BLaER1 treated with 17β-estradiol and CSF1 and Interleukin-3, amounts not matched to agents 10 nM and 100 nM (cell line): ENCODE data around the gene ZNF43.
A peak's percentile ranks its signal among the peaks of the same experiment; 100 is the strongest.
"Not testable (repeated sequence)": the region's sequence is repeated elsewhere in the genome, so short reads cannot be mapped to it uniquely, and the experiment has no call there.

Experiments used
- H3K27ac ChIP-seq, 11 experiments: shearing (Covaris generic); formaldehyde crosslinking; 2 replicates each; pipeline ENCODE4 v1.8.1; 2022
- H3K27me3 ChIP-seq, 11 experiments: shearing (Covaris generic); formaldehyde crosslinking; 2 replicates each; pipeline ENCODE4 v1.8.1; 2022
- H3K36me3 ChIP-seq, 11 experiments: shearing (Covaris generic); formaldehyde crosslinking; 2 replicates each; pipeline ENCODE4 v1.8.1; 2022
- H3K4me1 ChIP-seq, 10 experiments: shearing (Covaris generic); formaldehyde crosslinking; 2 replicates each; pipeline ENCODE4 v1.8.1; 2022
- H3K4me2 ChIP-seq, 11 experiments: shearing (Covaris generic); formaldehyde crosslinking; 2 replicates each; pipeline ENCODE4 v1.8.1; 2022
- H3K4me3 ChIP-seq, 10 experiments: shearing (Covaris generic); formaldehyde crosslinking; 2 replicates each; pipeline ENCODE4 v1.8.1; 2022
- H3K9ac ChIP-seq, 11 experiments: shearing (Covaris generic); formaldehyde crosslinking; 2 replicates each; pipeline ENCODE4 v1.8.1; 2022
- H3K9me3 ChIP-seq, 11 experiments: shearing (Covaris generic); formaldehyde crosslinking; replicated peaks in 1 of 11; 2 replicates each; pipeline ENCODE4 v1.8.1; 2022
- H4K20me1 ChIP-seq, 11 experiments: shearing (Covaris generic); formaldehyde crosslinking; 2 replicates each; pipeline ENCODE4 v1.8.1; 2022
- Cebpa-rat ChIP-seq, 11 experiments: shearing (Covaris generic); IDR thresholded peaks; 2 replicates each; pipeline ENCODE4 v1.8.1; 2022

The ZNF43 gene

DNA sequence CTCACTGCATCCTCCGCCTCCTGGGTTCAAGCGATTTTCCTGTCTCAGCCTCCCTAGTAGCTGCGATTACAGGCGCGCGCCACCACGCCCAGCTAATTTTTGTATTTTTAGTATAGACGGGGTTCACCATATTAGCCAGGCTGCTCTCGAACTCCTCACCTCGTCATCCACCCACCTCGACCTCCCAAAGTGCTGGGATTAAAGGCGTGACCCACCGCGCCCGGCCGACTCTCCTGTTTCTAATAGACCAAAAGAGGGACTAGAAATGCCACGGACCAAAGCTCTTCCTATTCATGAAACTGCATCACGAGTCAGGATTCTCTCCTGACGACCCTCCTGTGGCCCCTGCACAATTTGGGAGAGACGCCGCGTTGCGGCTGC lies 563 bp downstream of the ZNF43 start:
- no peaks in the 10 kb centered on the region for H3K27me3 ChIP-seq
- peaks cover 5 to 13% (median 10%) of the 10 kb centered on the region in 10 experiments; a peak in 19 of 20 replicates for H3K4me1 ChIP-seq
- peak overlapping the region; percentile 60 to 79 (median 71) for H3K4me2 ChIP-seq
- TF ChIP-seq Cebpa-rat (IDR thresholded peaks at IDR 0.05): no peak
- peaks cover 52 to 79% (median 73%) of the 10 kb centered on the region in 11 experiments for H3K36me3 ChIP-seq
- H3K9ac ChIP-seq: peak overlapping the region; percentile 83 to 99 (median 96)
- H4K20me1 ChIP-seq: peaks cover 0 to 11% (median 0%) of the 10 kb centered on the region in 11 experiments; a peak in 2 of 22 replicates
- peak overlapping the region; percentile 64 to 95 (median 82) for H3K4me3 ChIP-seq
- H3K9me3 ChIP-seq: peaks cover 46 to 51% (median 50%) of the 10 kb centered on the region in 11 experiments
- H3K27ac ChIP-seq: peak overlapping the region; percentile 74 to 99 (median 96)

DNA sequence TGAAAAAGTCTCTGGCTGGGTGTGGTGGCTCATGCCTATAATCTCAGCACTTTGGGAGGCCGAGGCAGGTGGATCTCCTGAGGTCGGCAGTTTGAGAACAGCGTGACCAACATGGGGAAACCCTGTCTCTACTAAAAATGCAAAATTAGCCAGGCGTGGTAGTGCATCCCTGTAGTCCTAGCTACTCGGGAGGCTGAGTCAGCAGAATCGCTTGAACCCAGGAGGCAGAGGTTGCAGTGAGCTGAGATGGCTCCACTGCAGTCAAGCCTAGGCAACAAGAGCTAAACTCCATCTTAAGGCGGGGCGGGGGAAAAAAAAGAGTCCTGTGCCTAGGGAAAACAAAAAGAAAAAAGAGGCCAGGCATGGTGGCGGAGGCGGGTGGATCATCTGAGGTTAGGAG lies 2.2 kb downstream of the ZNF43 start:
- H3K4me1 ChIP-seq: peaks cover 5 to 13% (median 10%) of the 10 kb centered on the region in 10 experiments; a peak in 19 of 20 replicates
- no peak for TF ChIP-seq Cebpa-rat (IDR thresholded peaks at IDR 0.05)
- H3K4me3 ChIP-seq: peak overlapping the region in 9 of 10 experiments; percentile 9 to 95 (median 79); a peak in 13 of 20 replicates
- peaks cover 56 to 79% (median 73%) of the 10 kb centered on the region in 11 experiments for H3K36me3 ChIP-seq
- H3K27me3 ChIP-seq: no peaks in the 10 kb centered on the region
- no peak overlapping the region for H3K27ac ChIP-seq
- no peak overlapping the region for H3K9ac ChIP-seq
- peaks cover 62 to 68% (median 67%) of the 10 kb centered on the region in 11 experiments for H3K9me3 ChIP-seq
- peaks cover 0 to 5% (median 0%) of the 10 kb centered on the region in 11 experiments; a peak in 1 of 22 replicates for H4K20me1 ChIP-seq
- H3K4me2 ChIP-seq: no peak overlapping the region

DNA sequence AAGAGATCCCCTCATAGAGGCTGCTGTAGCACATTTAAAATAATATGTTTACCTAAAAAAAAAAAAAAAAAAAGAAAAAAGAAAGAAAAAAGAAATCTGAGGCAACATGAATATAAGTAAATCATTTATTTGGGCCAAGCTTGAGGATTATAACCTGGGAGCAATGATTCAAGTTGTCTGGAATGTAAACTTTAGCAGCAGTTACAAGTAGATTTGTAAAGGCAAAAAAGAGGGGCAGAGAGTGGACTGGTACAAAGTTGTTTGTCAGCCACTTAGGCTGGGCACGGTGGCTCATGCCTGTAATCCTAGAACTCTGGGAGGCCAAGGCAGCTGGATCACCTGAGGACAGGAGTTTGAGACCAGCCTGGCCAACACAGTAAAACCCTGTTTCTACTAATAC lies 11.3 kb downstream of the ZNF43 start:
- Histone ChIP-seq H3K4me3 (peak overlapping the region in 4 of 10 experiments; percentile 9 to 44 (median 20); a peak in 4 of 20 replicates), H4K20me1 (no peaks in the 10 kb centered on the region), H3K4me2 (no peak overlapping the region), H3K4me1 (no peaks in the 10 kb centered on the region), H3K9me3 (peaks cover 100% of the 10 kb centered on the region in 11 experiments), H3K36me3 (peaks cover 99 to 100% (median 100%) of the 10 kb centered on the region in 11 experiments), H3K27me3 (no peaks in the 10 kb centered on the region; a peak in 1 of 22 replicates), H3K9ac (no peak overlapping the region), H3K27ac (no peak overlapping the region)
- TF ChIP-seq Cebpa-rat (IDR thresholded peaks at IDR 0.05): no peak

DNA sequence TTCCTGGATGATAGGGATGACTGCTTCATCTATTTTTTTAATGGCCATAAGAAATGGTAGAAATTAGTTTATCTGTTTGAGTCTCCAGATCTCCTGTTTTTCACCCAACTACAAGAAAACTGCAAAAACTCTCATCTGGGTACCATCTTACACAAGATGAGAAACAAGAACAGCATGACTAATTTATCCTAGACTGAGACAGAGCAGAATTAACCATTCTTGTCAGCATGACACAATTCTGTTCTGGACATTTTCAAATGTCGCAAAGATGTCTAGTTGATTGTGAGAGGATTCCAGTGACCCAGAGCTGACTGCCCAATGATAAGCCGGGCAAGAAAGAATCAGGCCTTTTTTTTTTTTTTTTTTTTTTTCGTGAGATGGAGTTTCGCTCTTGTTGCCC lies 12.8 kb downstream of the ZNF43 start:
- Histone ChIP-seq H3K36me3 (peaks cover 99 to 100% (median 100%) of the 10 kb centered on the region in 11 experiments), H3K4me3 (0 out of 20 replicates have a peak overlapping the region, but pooled peaks of 1 of the 10 experiments have one; percentile 28), H3K27ac (no peak overlapping the region), H3K9ac (no peak overlapping the region), H3K4me1 (no peaks in the 10 kb centered on the region), H4K20me1 (no peaks in the 10 kb centered on the region), H3K27me3 (no peaks in the 10 kb centered on the region; a peak in 1 of 22 replicates), H3K9me3 (peaks cover 100% of the 10 kb centered on the region in 11 experiments), H3K4me2 (no peak overlapping the region)
- TF ChIP-seq Cebpa-rat (IDR thresholded peaks at IDR 0.05): no peak

DNA sequence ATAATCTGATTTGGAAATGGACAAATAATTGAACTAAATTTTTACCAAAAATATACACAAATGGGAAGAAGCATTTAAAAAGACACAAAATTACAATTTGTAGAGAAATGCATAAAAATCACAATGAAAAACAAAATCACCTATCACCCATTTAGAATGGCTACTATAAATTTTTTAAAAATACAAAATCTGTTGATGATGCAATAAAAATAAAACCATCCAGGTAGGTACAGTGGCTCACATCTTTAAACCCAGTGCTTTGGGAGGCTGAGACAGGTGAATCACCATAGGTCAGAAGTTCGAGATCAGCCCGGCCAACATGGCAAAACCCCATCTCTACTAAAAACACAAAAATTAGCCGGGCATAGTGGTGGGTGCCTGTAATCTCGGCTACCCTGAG lies 23.5 kb downstream of the ZNF43 start:
- H3K27me3 ChIP-seq: peaks cover 0 to 6% (median 0%) of the 10 kb centered on the region in 11 experiments; a peak in 1 of 22 replicates
- no peak overlapping the region for H3K9ac ChIP-seq
- peaks cover 97 to 100% (median 100%) of the 10 kb centered on the region in 11 experiments for H3K9me3 ChIP-seq
- peak overlapping the region in 9 of 10 experiments; percentile 33 to 46 (median 40); a peak in 12 of 20 replicates for H3K4me3 ChIP-seq
- H3K4me2 ChIP-seq: no peak overlapping the region
- H3K27ac ChIP-seq: no peak overlapping the region
- TF ChIP-seq Cebpa-rat (IDR thresholded peaks at IDR 0.05): peak in 2 of 11 experiments; percentile 35 to 65; a peak in 2 of 22 replicates
- peaks cover 97 to 100% (median 99%) of the 10 kb centered on the region in 11 experiments for H3K36me3 ChIP-seq
- no peaks in the 10 kb centered on the region for H3K4me1 ChIP-seq
- no peaks in the 10 kb centered on the region for H4K20me1 ChIP-seq

DNA sequence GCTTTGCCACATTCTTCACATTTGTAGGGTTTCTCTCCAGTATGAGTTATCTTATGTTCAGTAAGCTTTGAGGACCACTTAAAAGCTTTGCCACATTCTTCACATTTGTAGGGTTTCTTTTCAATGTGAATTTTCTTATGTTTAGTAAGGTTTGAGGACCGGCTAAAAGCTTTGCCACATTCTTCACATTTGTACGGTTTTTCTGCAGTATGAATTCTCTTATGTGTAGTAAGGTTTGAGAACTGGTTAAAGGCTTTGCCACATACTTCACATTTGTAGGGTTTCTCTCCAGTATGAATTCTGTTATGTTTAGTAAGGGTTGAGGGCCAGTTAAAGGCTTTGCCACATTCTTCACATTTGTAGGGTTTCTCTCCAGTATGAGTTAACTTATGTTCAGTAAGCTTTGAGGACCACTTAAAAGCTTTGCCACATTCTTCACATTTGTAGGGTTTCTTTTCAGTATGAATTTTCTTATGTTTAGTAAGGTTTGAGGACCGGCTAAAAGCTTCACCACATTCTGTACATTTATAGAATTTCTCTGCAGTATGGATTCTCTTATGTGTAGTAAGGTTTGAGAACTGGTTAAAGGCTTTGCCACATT lies 27.5 kb downstream of the ZNF43 start:
- H4K20me1 ChIP-seq, H3K27me3 ChIP-seq, H3K4me1 ChIP-seq, H3K4me2 ChIP-seq, H3K27ac ChIP-seq, H3K9ac ChIP-seq: not testable (repeated sequence)
- H3K36me3 ChIP-seq: peaks cover 89 to 100% (median 97%) of the 10 kb centered on the region in 11 experiments
- H3K4me3 ChIP-seq: peak overlapping the region; percentile 7 to 55 (median 32); a peak in 16 of 20 replicates
- H3K9me3 ChIP-seq: peaks cover 100% of the 10 kb centered on the region in 11 experiments

DNA sequence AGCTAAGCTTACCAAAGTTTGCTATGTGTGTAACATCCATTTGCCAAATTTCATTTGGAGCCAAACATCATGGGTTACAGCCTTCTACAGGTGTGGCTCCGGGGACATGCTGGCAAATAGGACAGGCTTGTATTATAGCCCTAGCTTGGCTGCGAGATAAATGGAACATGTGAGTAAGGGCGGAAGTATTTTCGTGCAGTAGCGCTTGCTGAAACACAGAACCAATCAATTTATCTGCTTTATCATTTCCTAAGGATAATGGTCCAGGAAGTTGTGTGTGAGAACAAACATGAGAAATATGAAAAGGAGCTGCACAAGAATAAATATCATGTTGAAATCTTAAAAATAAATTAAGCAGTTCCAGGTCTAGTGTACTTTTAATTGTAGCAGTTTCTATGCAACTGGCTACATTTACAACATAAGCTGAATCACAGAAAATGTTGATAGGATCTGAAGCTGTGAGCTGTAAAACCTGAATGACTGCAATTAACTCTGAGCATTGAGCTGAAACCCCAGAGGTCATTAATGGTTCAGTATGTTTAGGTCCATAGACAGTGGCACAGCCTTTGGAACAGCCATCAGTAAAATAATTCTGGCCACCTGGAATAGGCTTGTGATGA lies 46.4 kb downstream of the ZNF43 start:
- Histone ChIP-seq H4K20me1 (no peaks in the 10 kb centered on the region), H3K27me3 (no peaks in the 10 kb centered on the region), H3K4me1 (peaks cover 0 to 10% (median 0%) of the 10 kb centered on the region in 10 experiments; a peak in 4 of 20 replicates), H3K4me3 (no peak overlapping the region), H3K9ac (no peak overlapping the region), H3K9me3 (peaks cover 53 to 97% (median 78%) of the 10 kb centered on the region in 11 experiments; a peak in 21 of 22 replicates), H3K4me2 (no peak overlapping the region), H3K27ac (no peak overlapping the region), H3K36me3 (no peaks in the 10 kb centered on the region)
- no peak for TF ChIP-seq Cebpa-rat (IDR thresholded peaks at IDR 0.05)

DNA sequence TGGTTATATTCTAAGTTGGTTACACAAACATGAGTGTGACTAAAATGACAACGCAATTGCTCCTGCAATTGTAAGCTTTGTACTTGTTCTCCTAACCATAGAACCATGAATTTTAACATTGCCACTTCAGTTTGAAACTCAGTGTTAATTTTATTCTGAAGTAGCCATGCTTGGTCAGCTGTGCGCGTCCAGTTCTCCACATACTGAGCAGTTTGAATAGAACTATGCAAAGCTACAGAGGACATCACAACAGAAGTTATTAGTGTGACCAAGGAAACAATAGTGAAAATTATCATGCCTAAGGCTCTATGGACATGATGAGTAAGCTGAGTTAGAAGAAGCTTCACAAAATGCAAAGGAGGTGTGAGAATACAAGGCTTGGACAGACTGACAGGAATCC lies 49.0 kb downstream of the ZNF43 start:
- Histone ChIP-seq H3K4me3 (no peak overlapping the region), H3K27me3 (no peaks in the 10 kb centered on the region), H3K4me1 (peaks cover 0 to 10% (median 0%) of the 10 kb centered on the region in 10 experiments; a peak in 4 of 20 replicates), H3K27ac (no peak overlapping the region), H3K9me3 (peaks cover 53 to 99% (median 69%) of the 10 kb centered on the region in 11 experiments), H4K20me1 (no peaks in the 10 kb centered on the region), H3K9ac (no peak overlapping the region), H3K4me2 (peak overlapping the region in 3 of 11 experiments; percentile 6 to 19 (median 15); a peak in 4 of 22 replicates), H3K36me3 (no peaks in the 10 kb centered on the region)
- TF ChIP-seq Cebpa-rat (IDR thresholded peaks at IDR 0.05): no peak

DNA sequence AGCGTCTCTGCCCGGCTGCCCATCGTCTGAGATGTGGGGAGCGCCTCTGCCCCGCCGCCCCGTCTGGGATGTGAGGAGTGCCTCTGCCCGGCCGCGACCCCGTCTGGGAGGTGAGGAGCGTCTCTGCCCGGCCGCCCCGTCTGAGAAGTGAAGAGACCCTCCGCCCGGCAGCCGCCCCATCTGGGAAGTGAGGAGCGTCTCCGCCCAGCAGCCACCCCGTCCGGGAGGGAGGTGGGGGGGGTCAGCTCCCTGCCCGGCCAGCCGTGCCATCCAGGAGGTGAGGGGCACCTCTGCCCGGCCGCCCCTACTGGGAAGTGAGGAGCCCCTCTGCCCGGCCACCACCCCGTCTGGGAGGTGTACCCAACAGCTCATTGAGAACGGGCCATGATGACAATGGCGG lies 60.2 kb downstream of the ZNF43 start:
- not testable (repeated sequence) for H3K9ac ChIP-seq, H3K4me2 ChIP-seq, H3K27me3 ChIP-seq, H3K4me1 ChIP-seq, H3K36me3 ChIP-seq, H3K4me3 ChIP-seq, H3K27ac ChIP-seq, H4K20me1 ChIP-seq
- H3K9me3 ChIP-seq: peaks cover 24 to 78% (median 44%) of the 10 kb centered on the region in 11 experiments
